Measurements from ENCODE around the gene CABLES1. TPM values are rescaled to one million over a fixed set of nuclear protein-coding genes. Genes with fewer than 3 reads are reported as not detected.

Gene CABLES1, protein sequence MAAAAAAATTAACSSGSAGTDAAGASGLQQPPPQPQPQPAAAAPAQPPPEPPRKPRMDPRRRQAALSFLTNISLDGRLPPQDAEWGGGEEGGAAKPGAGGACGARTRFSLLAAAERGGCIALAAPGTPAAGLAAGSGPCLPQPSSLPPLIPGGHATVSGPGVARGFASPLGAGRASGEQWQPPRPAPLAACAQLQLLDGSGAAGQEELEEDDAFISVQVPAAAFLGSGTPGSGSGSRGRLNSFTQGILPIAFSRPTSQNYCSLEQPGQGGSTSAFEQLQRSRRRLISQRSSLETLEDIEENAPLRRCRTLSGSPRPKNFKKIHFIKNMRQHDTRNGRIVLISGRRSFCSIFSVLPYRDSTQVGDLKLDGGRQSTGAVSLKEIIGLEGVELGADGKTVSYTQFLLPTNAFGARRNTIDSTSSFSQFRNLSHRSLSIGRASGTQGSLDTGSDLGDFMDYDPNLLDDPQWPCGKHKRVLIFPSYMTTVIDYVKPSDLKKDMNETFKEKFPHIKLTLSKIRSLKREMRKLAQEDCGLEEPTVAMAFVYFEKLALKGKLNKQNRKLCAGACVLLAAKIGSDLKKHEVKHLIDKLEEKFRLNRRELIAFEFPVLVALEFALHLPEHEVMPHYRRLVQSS
- total RNA-seq (2022), result 27.2 and 29.5 TPM in 2 replicates
- Bru-seq, nascent RNA, result percentile 84 among the genes with signal in this experiment
- percentile 76 among the genes with signal in this experiment for BruChase-seq, experiment 1, labeled RNA remaining after a 2-hour chase
- BruChase-seq, experiment 2, labeled RNA remaining after a 6-hour chase, result percentile 74 among the genes with signal in this experiment
- long read RNA-seq, full-length matches to known transcripts, result 22 of 41 reads
- long read RNA-seq, partial matches to known transcripts, result 7 of 41 reads
- long read RNA-seq, other reads (novel, unspliced or antisense), result 12 of 41 reads

DNA sequence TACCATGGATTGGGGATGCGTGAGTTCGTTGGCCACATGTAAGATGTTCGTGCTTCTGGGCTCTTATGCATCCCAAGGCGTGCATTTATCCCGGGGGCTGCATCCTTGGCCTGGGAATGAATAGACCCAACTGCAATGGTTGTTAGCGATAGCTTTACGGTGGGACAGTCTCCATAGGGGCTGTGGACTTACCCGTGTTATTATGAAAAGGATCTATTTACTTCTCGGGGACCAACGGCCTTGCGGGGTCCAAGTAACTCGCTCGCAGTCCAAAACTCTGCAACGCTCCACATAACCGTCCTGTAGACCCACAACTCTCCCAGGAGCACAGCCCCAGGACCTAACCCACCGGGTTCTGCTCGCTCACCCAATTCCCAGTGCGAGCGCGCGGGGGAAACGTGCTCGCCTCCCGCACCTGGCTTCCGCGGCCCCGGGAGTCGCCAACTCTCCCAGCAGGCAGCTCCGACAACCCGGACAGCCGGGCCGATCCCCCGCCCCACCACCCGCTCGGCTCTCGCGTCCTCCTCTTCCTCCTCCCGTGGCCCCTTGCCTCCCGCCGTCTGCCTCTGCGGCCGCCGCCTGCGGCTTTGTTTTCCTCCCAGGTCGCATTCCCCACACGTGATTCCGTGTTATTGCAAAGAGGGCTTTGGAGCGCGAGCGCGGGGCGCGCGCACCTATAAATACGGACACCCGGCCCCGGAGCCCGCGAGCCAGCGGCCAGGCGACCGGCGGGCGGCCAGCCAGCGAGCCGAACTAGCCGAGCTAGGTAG, at the start of gene CABLES1:
Gene CABLES1, plus strand, starts transcription at position 706 of the 770 bp plus-strand sequence. CDS start 278 bp downstream, outside the sequence.
- DNase-seq, result peak; percentile 80 to 84
- Histone ChIP-seq H3K36me3 (ENCODE audit: control insufficient read depth, insufficient read depth, low read length) (peaks cover 4% of the 10 kb centered on the region), H3K27me3 (replicated peaks; ENCODE audit: control insufficient read depth, insufficient read depth, low read length) (no peaks in the 10 kb centered on the region), H3K9me3 (no peaks in the 10 kb centered on the region), H3K4me3 (ENCODE audit: low read depth, low read length) (peak within 1 kb of the TSS; percentile 94), H3K4me1 (peaks cover 31% of the 10 kb centered on the region)
- Mint-ChIP-seq H3K27me3 (ENCODE audit: insufficient read depth, unreplicated experiment) (no peaks in the 10 kb centered on the region), H3K4me1 (ENCODE audit: low read depth, unreplicated experiment) (peaks cover 14% of the 10 kb centered on the region), H3K27ac (ENCODE audit: unreplicated experiment) (peak within 1 kb of the TSS; percentile 84), H3K36me3 (ENCODE audit: insufficient read depth, unreplicated experiment) (peaks cover 14% of the 10 kb centered on the region), H3K9me3 (ENCODE audit: unreplicated experiment) (no peaks in the 10 kb centered on the region), H3K4me3 (ENCODE audit: unreplicated experiment) (peak within 1 kb of the TSS; percentile 89)
- BruUV-seq (replicated peaks), result TSS peak; percentile 58
- TF ChIP-seq CTCF (IDR thresholded peaks at IDR 0.05; ENCODE audit: insufficient read depth in 1 of 2, low read depth in 1 of 2, low read length in 1 of 2, severe bottlenecking in 1 of 2, unreplicated experiment in 1 of 2), result no peak
- intact Hi-C loops (cut with micrococcal nuclease; ENCODE audit: unreplicated experiment), result loop anchor here (1.0 to 5.0 kb wide), 5 partner anchors 36 to 278 kb away; no protein-coding TSS in a partner anchor
- ChIA-PET CTCF (interaction anchor here (1.0 to 1.2 kb wide), 3 partner anchors 39 to 277 kb away, joined by 3 to 11 read pairs (median 5); no protein-coding TSS in a partner anchor), POLR2A (interaction anchor here (0.6 to 1.6 kb wide), 6 partner anchors 12 to 57 kb away, joined by 3 to 6 read pairs (median 4); no protein-coding TSS in a partner anchor)

DNA sequence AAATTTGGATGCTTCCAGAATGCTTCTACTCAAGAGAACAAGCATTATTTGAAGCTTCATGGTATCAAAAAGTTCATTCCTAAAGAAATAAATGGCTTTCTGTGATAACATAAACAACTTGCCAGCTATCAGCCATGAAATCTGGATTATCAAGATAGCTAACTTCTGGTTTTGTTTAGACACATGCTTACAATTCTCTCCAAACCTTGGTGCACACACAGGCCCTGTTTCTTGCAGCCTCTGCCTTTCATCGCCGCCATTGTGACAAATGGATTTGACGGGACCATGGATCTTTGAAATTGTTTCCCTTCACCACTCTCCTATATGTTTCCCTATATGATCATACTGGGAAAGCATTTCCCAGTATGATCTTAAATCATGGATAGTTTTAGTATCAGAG, 47.9 kb upstream of the CABLES1 start:
- H3K27me3 Mint-ChIP-seq (ENCODE audit: insufficient read depth, unreplicated experiment), result no peaks in the 10 kb centered on the region
- no peaks in the 10 kb centered on the region for H3K27me3 ChIP-seq (replicated peaks; ENCODE audit: control insufficient read depth, insufficient read depth, low read length)
- no peaks in the 10 kb centered on the region for H3K36me3 ChIP-seq (ENCODE audit: control insufficient read depth, insufficient read depth, low read length)
- intact Hi-C loops (cut with micrococcal nuclease; ENCODE audit: unreplicated experiment), result no loop called here
- no TSS peak for BruUV-seq (replicated peaks)
- no peak for TF ChIP-seq CTCF (IDR thresholded peaks at IDR 0.05; ENCODE audit: insufficient read depth in 1 of 2, low read depth in 1 of 2, low read length in 1 of 2, severe bottlenecking in 1 of 2, unreplicated experiment in 1 of 2)
- no peaks in the 10 kb centered on the region for H3K9me3 ChIP-seq
- H3K36me3 Mint-ChIP-seq (ENCODE audit: insufficient read depth, unreplicated experiment), result no peaks in the 10 kb centered on the region
- no peaks in the 10 kb centered on the region for H3K9me3 Mint-ChIP-seq (ENCODE audit: unreplicated experiment)
- DNase-seq, result no peak
- H3K4me3 Mint-ChIP-seq (ENCODE audit: unreplicated experiment), result no peak overlapping the region
- ChIA-PET POLR2A (no interaction called here), CTCF (no interaction called here)
- peaks cover 15% of the 10 kb centered on the region for H3K4me1 Mint-ChIP-seq (ENCODE audit: low read depth, unreplicated experiment)
- no peaks in the 10 kb centered on the region for H3K4me1 ChIP-seq
- no peak overlapping the region for H3K27ac Mint-ChIP-seq (ENCODE audit: unreplicated experiment)
- H3K4me3 ChIP-seq (ENCODE audit: low read depth, low read length), result no peak overlapping the region
